Effector memory CD4-positive, alpha-beta T cell (primary cell): ENCODE results near the gene FLYWCH1.
"Not testable (repeated sequence)": the region's sequence is repeated elsewhere in the genome, so short reads cannot be mapped to it uniquely, and the experiment has no call there.

Experiments used
- DNase-seq, 3 donors: peaks; one replicate each; pipeline ENCODE4 v3.0.0-alpha.2; 2020
- H3K27ac ChIP-seq: 2 replicates; pipeline ENCODE4 v1.7.0; 2013; ENCODE audit warnings: mild to moderate bottlenecking, low read length, moderate library complexity; ENCODE audit not compliant: insufficient read depth, poor library complexity, severe bottlenecking
- H3K27me3 ChIP-seq: replicated peaks from 2 replicates; pipeline ENCODE4 v1.7.0; 2013; ENCODE audit warnings: mild to moderate bottlenecking, low read length; ENCODE audit not compliant: insufficient read depth, control insufficient read depth, poor library complexity, severe bottlenecking
- H3K36me3 ChIP-seq: 2 replicates; pipeline ENCODE4 v1.7.0; 2013; ENCODE audit warnings: mild to moderate bottlenecking, low read length, moderate library complexity; ENCODE audit not compliant: control insufficient read depth, insufficient read depth
- H3K4me1 ChIP-seq: 2 replicates; pipeline ENCODE4 v1.7.0; 2013; ENCODE audit warnings: low read length, mild to moderate bottlenecking; ENCODE audit not compliant: control insufficient read depth, insufficient read depth, poor library complexity, severe bottlenecking
- H3K4me3 ChIP-seq: 2 replicates; pipeline ENCODE4 v1.7.0; 2013; ENCODE audit warnings: low read length, low read depth, mild to moderate bottlenecking; ENCODE audit not compliant: insufficient read depth, poor library complexity, severe bottlenecking
- H3K9me3 ChIP-seq: 2 replicates; pipeline ENCODE4 v1.7.0; 2013; ENCODE audit warnings: mild to moderate bottlenecking, low read length, moderate library complexity; ENCODE audit not compliant: control insufficient read depth

Gene FLYWCH1

DNA sequence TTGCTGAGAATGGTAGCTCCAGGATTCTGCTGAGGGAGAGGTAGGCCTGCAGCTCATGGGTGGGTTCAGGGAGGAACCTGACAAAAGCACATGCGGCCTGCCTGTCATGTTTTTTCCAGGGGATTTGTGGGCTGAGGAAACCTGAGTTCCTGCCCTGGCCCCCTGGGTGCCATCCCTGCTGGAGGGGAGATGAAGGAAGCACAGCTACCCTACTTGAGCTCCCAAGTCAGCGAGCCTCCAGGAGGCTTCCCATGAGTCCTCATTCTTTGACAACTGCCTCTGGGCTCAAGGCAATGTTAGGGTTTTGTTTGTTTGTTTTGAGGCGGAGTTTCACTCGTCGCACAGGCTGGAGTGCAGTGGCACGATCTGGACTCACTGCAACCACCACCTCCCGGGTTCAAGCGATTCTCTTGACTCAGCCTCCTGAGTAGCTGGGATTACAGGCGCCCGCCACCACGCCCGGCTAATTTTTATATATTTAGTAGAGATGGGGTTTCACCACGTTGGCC is 12.1 kb upstream of the FLYWCH1 start:
- peaks cover 4% of the 10 kb centered on the region for H3K4me1 ChIP-seq
- DNase-seq, result no peak
- H3K9me3 ChIP-seq, result no peaks in the 10 kb centered on the region
- H3K36me3 ChIP-seq, result no peaks in the 10 kb centered on the region
- H3K27ac ChIP-seq, result no peak overlapping the region
- no peaks in the 10 kb centered on the region for H3K27me3 ChIP-seq
- no peak overlapping the region for H3K4me3 ChIP-seq

DNA sequence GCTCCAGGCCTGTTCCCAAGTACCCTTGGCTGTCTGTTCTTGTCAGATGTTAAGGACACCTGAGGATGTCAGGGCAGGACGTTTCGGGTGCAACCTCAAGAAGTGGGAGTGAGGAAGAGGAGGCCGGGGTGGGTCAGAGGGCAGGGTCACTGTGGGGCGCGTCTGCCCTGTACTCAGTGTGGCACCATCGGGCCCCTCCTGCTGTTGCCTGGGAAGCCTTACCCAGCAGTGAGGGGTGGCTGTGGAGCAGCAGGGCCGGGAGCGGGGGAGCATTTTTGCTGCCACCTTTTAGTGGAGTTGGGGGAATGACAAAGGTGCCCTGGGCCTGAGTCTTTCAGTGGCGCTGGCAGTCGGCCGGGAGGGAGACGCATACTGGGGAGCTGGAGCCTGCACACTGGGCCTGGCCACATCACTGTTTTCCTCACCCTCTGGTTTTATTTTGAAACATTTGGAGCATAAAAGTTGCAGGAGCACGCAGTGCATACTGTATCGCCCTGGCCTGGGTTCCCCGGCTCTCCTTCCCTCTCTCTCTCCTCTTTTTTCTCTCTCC is 11.1 kb upstream of the FLYWCH1 start:
- Histone ChIP-seq H3K4me3 (no peak overlapping the region), H3K36me3 (no peaks in the 10 kb centered on the region), H3K9me3 (no peaks in the 10 kb centered on the region), H3K27me3 (no peaks in the 10 kb centered on the region), H3K27ac (no peak overlapping the region), H3K4me1 (peaks cover 4% of the 10 kb centered on the region)
- DNase-seq, result no peak

DNA sequence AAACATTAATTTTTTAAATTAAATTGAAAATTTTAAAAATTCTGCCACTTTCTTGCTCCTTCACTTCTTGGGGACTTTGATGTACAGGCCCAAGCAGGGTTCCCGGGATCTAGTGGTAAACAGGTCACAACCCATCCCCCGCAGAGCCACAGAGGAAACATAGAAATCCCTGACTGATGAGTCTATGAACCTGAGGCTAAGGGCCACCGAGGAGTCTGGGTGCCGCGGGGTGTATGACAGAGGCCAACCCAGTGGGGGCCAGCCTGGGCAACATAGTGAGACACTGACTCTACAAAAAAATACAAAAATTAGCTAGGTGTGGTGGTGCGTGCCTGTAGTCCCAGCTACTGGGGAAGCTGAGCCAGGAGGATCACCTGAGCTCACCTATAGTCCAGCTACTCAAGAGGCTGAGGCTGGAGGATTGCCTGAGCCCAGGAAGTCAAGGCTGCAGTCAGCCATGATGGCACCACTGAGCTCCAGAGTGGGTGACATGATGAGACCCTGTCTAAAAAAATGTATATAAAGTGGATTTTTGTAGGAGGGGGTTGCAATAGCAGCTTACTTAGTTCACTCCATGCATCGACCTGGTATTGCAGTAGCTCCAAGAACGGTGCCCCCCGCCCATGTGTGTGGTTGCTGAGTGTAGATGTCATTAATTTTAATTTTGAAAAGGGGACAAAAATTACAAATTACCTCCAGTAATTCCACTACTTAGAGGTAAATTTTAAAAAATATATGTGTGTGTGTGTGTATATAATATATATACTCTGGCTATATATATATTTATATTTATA is 9.2 kb upstream of the FLYWCH1 start:
- Histone ChIP-seq H3K4me3 (no peak overlapping the region), H3K36me3 (no peaks in the 10 kb centered on the region), H3K27me3 (no peaks in the 10 kb centered on the region), H3K9me3 (no peaks in the 10 kb centered on the region), H3K4me1 (peaks cover 4% of the 10 kb centered on the region), H3K27ac (no peak overlapping the region)
- DNase-seq, result no peak

GRCh38 chr16:2904100-2904921 is 7.4 kb upstream of the FLYWCH1 start:
- peak overlapping the region; percentile 88 for H3K4me3 ChIP-seq
- no peaks in the 10 kb centered on the region for H3K36me3 ChIP-seq
- peak; percentile 58 to 69 (median 63) for DNase-seq
- H3K4me1 ChIP-seq, result peaks cover 4% of the 10 kb centered on the region
- H3K27ac ChIP-seq, result peak overlapping the region; percentile 43
- H3K9me3 ChIP-seq, result no peaks in the 10 kb centered on the region
- H3K27me3 ChIP-seq, result no peaks in the 10 kb centered on the region

- peak overlapping the region; percentile 43 for H3K27ac ChIP-seq
- no peak for DNase-seq
Measured at GRCh38 chr16:2904922-2905240, 6.8 kb upstream of the FLYWCH1 start.

DNA sequence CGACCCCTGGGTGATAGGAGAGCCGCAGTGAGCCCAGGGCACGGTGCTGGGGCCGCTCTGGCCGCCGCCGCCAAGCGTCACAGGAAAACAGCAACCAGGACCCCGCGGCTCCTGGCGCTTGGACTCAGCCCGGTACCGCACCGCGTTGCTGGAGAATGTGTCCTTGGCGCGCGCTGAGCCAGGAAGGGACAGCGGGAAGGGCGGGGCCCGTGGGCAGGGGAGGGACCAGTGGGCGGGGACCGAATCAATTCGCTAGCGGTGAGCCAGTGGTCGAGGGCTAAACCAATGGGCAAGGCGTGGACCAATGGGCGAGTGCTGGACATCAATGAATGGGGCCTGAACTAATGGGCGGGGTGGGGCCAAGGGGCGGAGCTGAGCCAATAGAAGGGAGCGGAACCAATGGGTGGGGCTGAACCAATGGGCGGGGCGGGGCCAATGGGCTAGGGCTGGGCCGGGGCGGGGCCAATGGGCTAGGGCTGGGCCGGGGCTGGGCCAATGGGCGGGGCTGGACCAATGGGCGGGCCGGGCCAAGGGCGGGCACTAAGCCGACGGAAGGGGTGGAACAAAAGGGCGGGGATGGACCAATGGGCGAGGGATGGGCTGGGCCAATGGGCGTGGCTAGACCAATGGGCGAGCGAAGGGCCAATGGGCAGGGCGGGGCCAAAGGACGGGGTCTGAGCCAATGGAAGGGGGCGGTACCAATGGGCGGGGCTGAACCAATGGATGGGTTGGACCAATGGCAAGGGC is 6.3 kb upstream of the FLYWCH1 start:
- peak overlapping the region; percentile 43 for H3K27ac ChIP-seq

More at GRCh38 chr16:2904922-2905240, 6.8 kb upstream of the FLYWCH1 start:
- Histone ChIP-seq H3K4me1 (peaks cover 4% of the 10 kb centered on the region), H3K4me3 (peak overlapping the region; percentile 88), H3K27me3 (no peaks in the 10 kb centered on the region), H3K9me3 (no peaks in the 10 kb centered on the region), H3K36me3 (no peaks in the 10 kb centered on the region)

GRCh38 chr16:2905988-2906387 is 5.7 kb upstream of the FLYWCH1 start:
- no peaks in the 10 kb centered on the region for H3K27me3 ChIP-seq
- no peaks in the 10 kb centered on the region for H3K9me3 ChIP-seq
- peaks cover 4% of the 10 kb centered on the region for H3K4me1 ChIP-seq
- no peak for DNase-seq
- no peak overlapping the region for H3K4me3 ChIP-seq
- H3K27ac ChIP-seq, result no peak overlapping the region
- H3K36me3 ChIP-seq, result no peaks in the 10 kb centered on the region

More for the DNA sequence above, 6.3 kb upstream of the FLYWCH1 start:
- no peaks in the 10 kb centered on the region for H3K36me3 ChIP-seq
- H3K4me3 ChIP-seq, result peak overlapping the region; percentile 88
- peaks cover 4% of the 10 kb centered on the region for H3K4me1 ChIP-seq
- H3K9me3 ChIP-seq, result no peaks in the 10 kb centered on the region
- peak; percentile 82 to 90 (median 88) for DNase-seq
- H3K27me3 ChIP-seq, result no peaks in the 10 kb centered on the region

GRCh38 chr16:2907084-2907753 is 4.5 kb upstream of the FLYWCH1 start:
- peak; percentile 22 to 46 (median 39) for DNase-seq
- not testable (repeated sequence) for H3K27ac ChIP-seq, H3K27me3 ChIP-seq, H3K4me1 ChIP-seq, H3K9me3 ChIP-seq, H3K36me3 ChIP-seq, H3K4me3 ChIP-seq

DNA sequence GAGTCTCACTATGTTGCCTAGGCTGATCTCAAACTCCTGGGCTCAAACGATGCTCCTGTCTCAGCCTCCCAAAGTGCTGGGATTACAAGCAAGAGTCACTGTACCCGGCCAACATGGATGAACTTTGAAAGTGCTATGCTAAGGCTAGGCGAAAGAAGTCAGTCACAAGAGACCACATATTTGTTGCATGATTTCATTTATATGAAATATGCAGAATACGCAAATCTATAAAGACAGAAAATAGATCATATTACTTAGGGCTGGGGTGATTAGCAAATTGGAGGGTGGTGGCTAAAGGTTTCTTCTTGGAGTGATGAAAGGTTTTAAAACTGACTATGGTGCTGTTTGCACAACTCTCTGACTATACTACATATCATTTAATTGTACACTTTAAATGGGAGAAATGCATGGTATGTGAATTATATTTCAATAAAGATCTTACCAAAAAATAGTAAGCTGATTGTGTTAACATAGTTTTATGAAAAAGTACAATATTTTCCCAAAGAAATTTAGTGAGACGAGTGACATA is 1.2 kb upstream of the FLYWCH1 start:
- Histone ChIP-seq H3K27me3 (no peaks in the 10 kb centered on the region), H3K9me3 (no peaks in the 10 kb centered on the region), H3K4me1 (peaks cover 13% of the 10 kb centered on the region), H3K27ac (no peak overlapping the region), H3K4me3 (no peak overlapping the region), H3K36me3 (peaks cover 8% of the 10 kb centered on the region)
- no peak for DNase-seq
